ENCODE data around the gene PTCH2. TPM values are rescaled to one million over a fixed set of nuclear protein-coding genes. Genes with fewer than 3 reads are reported as not detected.

The PTCH2 gene
- total RNA-seq, 1 experiment from 2014 or later, result 0.79 TPM

GRCh38 chr1:44807364-44808062 is 35.5 kb downstream of the PTCH2 start:
- ChIA-PET POLR2A (interaction anchor here (0.6 to 4.3 kb wide), 13 partner anchors 10 to 578 kb away, joined by 3 to 79 read pairs (median 5); partner anchors contain the start of genes RNU5D-1, RPS8 and UROD), CTCF (interaction anchor here (0.6 to 2.1 kb wide), 3 partner anchors 18 to 213 kb away, joined by 3 to 8 read pairs (median 3); partner anchors contain the start of gene RNU5D-1)
- TF ChIP-seq CTCF (IDR thresholded peaks at IDR 0.05; ENCODE audit: unreplicated experiment), result no peak
- Mint-ChIP-seq H3K27me3 (ENCODE audit: insufficient read depth, unreplicated experiment) (no peaks in the 10 kb centered on the region), H3K36me3 (ENCODE audit: insufficient read depth, unreplicated experiment) (peaks cover 80% of the 10 kb centered on the region), H3K4me3 (ENCODE audit: unreplicated experiment) (peak overlapping the region; percentile 52), H3K27ac (ENCODE audit: low read depth, unreplicated experiment) (peak overlapping the region; percentile 100), H3K4me1 (ENCODE audit: insufficient read depth, unreplicated experiment) (peaks cover 49% of the 10 kb centered on the region), H3K9me3 (ENCODE audit: unreplicated experiment) (no peaks in the 10 kb centered on the region)
- peak; percentile 99 for DNase-seq (ENCODE audit: unreplicated experiment)
- BruUV-seq (replicated peaks), result TSS peak; percentile 18
- intact Hi-C loops (cut with micrococcal nuclease), result loop anchor here (1.0 to 2.0 kb wide), 3 partner anchors 12 to 77 kb away; partner anchors contain the start of genes RNU5D-1 and RPS8

GRCh38 chr1:44806704-44807363 is 36.2 kb downstream of the PTCH2 start, which contains the start of gene DYNLT4:
Gene DYNLT4 (minus strand): TSS chr1:44807351. CDS start chr1:44806668, 683 bp downstream.
- H3K4me3 Mint-ChIP-seq (ENCODE audit: unreplicated experiment), result peak within 1 kb of the TSS; percentile 52
- H3K36me3 Mint-ChIP-seq (ENCODE audit: insufficient read depth, unreplicated experiment), result peaks cover 80% of the 10 kb centered on the region
- H3K27me3 Mint-ChIP-seq (ENCODE audit: insufficient read depth, unreplicated experiment), result no peaks in the 10 kb centered on the region
- BruUV-seq (replicated peaks), result TSS peak; percentile 89
- CTCF ChIA-PET, result interaction anchor here (0.6 kb wide), 2 partner anchors 214 to 302 kb away, joined by 3 read pairs; no protein-coding TSS in a partner anchor
- H3K27ac Mint-ChIP-seq (ENCODE audit: low read depth, unreplicated experiment), result peak within 1 kb of the TSS; percentile 100
- intact Hi-C loops (cut with micrococcal nuclease), result loop anchor here (1.0 to 2.0 kb wide), 3 partner anchors 12 to 76 kb away; partner anchors contain the start of genes RNU5D-1 and RPS8
- DNase-seq (ENCODE audit: unreplicated experiment), result no peak
- POLR2A ChIA-PET, result interaction anchor here (0.6 to 4.3 kb wide), 12 partner anchors 10 to 205 kb away, joined by 3 to 79 read pairs (median 4); partner anchors contain the start of genes EIF2B3, HECTD3, RNU5D-1 and RPS8
- peaks cover 49% of the 10 kb centered on the region for H3K4me1 Mint-ChIP-seq (ENCODE audit: insufficient read depth, unreplicated experiment)
- H3K9me3 Mint-ChIP-seq (ENCODE audit: unreplicated experiment), result no peaks in the 10 kb centered on the region
- no peak for TF ChIP-seq CTCF (IDR thresholded peaks at IDR 0.05; ENCODE audit: unreplicated experiment)

- DNase-seq (ENCODE audit: unreplicated experiment), result no peak
- no peak for TF ChIP-seq CTCF (IDR thresholded peaks at IDR 0.05; ENCODE audit: unreplicated experiment)
- Mint-ChIP-seq H3K9me3 (ENCODE audit: unreplicated experiment) (no peaks in the 10 kb centered on the region), H3K27ac (ENCODE audit: low read depth, unreplicated experiment) (peak overlapping the region; percentile 100), H3K4me3 (ENCODE audit: unreplicated experiment) (no peak overlapping the region), H3K27me3 (ENCODE audit: insufficient read depth, unreplicated experiment) (no peaks in the 10 kb centered on the region), H3K36me3 (ENCODE audit: insufficient read depth, unreplicated experiment) (peaks cover 81% of the 10 kb centered on the region), H3K4me1 (ENCODE audit: insufficient read depth, unreplicated experiment) (peaks cover 45% of the 10 kb centered on the region)
- intact Hi-C loops (cut with micrococcal nuclease), result loop anchor here (2.0 kb wide), 2 partner anchors 31 to 75 kb away; partner anchors contain the start of genes RNU5D-1 and RPS8
- CTCF ChIA-PET, result interaction anchor here (0.6 kb wide), 1 partner anchor 301 kb away, joined by 3 read pairs; no protein-coding TSS in a partner anchor
- BruUV-seq (replicated peaks), result no TSS peak
- POLR2A ChIA-PET, result interaction anchor here (0.6 to 4.3 kb wide), 11 partner anchors 9 to 206 kb away, joined by 3 to 79 read pairs (median 4); partner anchors contain the start of genes EIF2B3, HECTD3, RNU5D-1 and RPS8
Observed at GRCh38 chr1:44806025-44806703, 36.9 kb downstream of the PTCH2 start.

All from MCF 10A (cell line).